ENCODE results near the gene IFNGR2. TPM values are rescaled to one million over a fixed set of nuclear protein-coding genes. Genes with fewer than 3 reads are reported as not detected.

Gene IFNGR2
- total RNA-seq, 1 donor from 2014 or later = 83.5 TPM

DNA sequence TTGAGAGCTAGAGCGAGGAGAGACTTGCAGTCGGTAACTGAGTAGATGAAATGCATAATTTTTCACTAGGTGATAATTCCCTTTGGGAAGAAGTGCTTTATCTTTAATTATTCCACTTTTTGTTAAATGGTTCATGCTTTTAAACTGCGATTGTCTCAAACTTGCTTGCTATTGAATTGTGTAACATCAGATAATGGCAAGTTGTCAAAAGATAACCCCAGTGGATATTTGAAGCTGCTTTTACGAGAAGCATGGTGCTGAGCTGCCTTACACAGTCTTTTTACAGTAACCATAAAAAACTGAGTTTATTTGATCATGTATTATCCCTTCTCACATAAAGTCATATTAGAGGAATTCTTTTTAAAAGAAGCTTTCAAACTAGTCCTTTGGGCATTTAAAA lies 46.4 kb downstream of the IFNGR2 start:
- Histone ChIP-seq H3K36me3 (peaks cover 44% of the 10 kb centered on the region), H3K27ac (no peak overlapping the region), H3K4me1 (no peaks in the 10 kb centered on the region), H3K27me3 (ENCODE audit: low read depth) (no peaks in the 10 kb centered on the region), H3K9me3 (no peaks in the 10 kb centered on the region), H3K4me3 (no peak overlapping the region)
- ATAC-seq (no peak), DNase-seq (no peak)
- intact Hi-C loops (cut with DNase I) = loop anchor here (10.0 kb wide), 1 partner anchor 245 kb away; no protein-coding TSS in a partner anchor
- TF ChIP-seq, protein P1, sequence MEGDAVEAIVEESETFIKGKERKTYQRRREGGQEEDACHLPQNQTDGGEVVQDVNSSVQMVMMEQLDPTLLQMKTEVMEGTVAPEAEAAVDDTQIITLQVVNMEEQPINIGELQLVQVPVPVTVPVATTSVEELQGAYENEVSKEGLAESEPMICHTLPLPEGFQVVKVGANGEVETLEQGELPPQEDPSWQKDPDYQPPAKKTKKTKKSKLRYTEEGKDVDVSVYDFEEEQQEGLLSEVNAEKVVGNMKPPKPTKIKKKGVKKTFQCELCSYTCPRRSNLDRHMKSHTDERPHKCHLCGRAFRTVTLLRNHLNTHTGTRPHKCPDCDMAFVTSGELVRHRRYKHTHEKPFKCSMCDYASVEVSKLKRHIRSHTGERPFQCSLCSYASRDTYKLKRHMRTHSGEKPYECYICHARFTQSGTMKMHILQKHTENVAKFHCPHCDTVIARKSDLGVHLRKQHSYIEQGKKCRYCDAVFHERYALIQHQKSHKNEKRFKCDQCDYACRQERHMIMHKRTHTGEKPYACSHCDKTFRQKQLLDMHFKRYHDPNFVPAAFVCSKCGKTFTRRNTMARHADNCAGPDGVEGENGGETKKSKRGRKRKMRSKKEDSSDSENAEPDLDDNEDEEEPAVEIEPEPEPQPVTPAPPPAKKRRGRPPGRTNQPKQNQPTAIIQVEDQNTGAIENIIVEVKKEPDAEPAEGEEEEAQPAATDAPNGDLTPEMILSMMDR (IDR thresholded peaks at IDR 0.05) = no peak

DNA sequence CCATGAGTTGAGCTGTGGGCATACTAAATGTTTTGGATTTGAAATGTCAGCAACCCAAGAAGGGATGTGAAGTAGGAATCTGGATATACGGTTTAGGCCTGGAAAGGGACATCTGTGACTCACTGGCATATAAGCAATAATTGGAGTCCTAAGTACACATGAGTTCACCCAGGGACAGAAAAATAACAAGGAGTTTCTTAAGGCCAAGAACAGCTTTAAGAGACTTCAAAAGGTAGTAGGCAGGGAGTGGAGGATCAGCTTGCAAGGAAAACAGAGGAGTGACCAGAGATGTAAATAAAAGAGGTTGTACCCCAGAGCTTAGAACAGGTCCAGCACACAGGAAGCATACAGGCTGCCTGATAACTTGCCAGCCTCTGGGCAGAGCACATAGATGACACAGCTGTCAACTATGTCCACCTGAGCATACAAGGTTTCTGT lies 48.4 kb downstream of the IFNGR2 start:
- DNase-seq = no peak
- TF ChIP-seq, protein P1 (IDR thresholded peaks at IDR 0.05) = no peak
- H3K27ac ChIP-seq = no peak overlapping the region
- no peaks in the 10 kb centered on the region for H3K9me3 ChIP-seq
- intact Hi-C loops (cut with DNase I) = no loop called here
- no peak overlapping the region for H3K4me3 ChIP-seq
- no peaks in the 10 kb centered on the region for H3K27me3 ChIP-seq (ENCODE audit: low read depth)
- peak; percentile 39 to 81 for ATAC-seq
- H3K36me3 ChIP-seq = peaks cover 59% of the 10 kb centered on the region
- no peaks in the 10 kb centered on the region for H3K4me1 ChIP-seq

DNA sequence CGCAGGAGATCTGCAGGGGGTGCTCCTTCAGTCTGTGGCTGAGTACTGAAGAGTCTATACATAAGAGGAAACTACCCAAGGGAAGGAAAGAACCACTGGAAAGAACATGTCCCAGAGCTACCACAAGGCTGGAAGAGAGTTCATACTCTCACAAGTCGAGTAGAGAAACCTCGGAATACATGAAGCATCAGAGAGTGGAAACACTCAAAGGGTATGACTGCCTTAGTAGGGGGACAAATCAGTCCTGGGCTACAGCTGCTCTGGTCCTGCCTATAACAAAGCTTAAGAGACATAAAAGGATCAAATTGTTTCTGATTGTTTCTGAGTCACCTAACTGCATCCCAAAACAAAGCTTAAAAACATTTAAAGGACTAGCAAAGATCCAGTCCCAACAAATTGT lies 49.1 kb downstream of the IFNGR2 start:
- ATAC-seq (no peak), DNase-seq (no peak)
- intact Hi-C loops (cut with DNase I) = no loop called here
- Histone ChIP-seq H3K27me3 (ENCODE audit: low read depth) (no peaks in the 10 kb centered on the region), H3K9me3 (no peaks in the 10 kb centered on the region), H3K4me3 (no peak overlapping the region), H3K27ac (no peak overlapping the region), H3K36me3 (peaks cover 59% of the 10 kb centered on the region), H3K4me1 (no peaks in the 10 kb centered on the region)
- TF ChIP-seq, protein P1 (IDR thresholded peaks at IDR 0.05) = no peak

DNA sequence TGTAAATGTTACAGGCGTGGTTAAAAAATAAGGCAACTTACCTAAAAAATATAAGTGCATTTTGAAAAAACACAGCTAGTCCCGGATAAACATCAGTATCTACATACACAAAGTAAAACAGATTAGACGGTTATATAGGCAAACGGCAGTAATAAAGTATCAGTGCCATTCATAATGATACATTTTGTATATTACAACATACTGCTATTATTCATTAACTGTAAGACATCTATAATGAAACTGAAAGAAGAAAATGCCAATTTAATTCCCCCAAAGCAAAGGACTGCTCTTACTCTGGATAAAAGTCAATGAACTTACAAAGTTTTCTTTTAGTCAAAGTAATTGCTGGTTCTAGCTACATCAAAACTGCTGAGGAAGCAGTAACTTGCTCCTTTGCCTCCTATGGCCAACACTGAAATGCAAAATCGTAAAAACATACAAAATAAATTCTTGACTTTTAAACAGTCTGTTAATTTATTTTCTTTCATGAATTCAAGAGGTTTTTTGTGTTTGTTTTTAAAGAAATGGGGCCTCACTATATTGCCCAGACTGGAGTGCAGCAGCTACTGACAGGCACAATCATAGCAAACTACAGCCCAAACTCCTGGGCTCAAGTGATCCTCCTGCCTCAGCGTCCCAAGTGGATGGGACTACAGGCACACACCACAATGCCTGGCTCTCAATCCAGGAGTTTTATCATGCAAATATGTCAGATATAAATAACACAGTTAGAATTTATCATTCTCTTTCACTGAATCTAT lies 52.7 kb downstream of the IFNGR2 start:
- no peaks in the 10 kb centered on the region for H3K27me3 ChIP-seq (ENCODE audit: low read depth)
- no peak for DNase-seq
- H3K4me1 ChIP-seq = no peaks in the 10 kb centered on the region
- no peaks in the 10 kb centered on the region for H3K9me3 ChIP-seq
- ATAC-seq = no peak
- H3K4me3 ChIP-seq = no peak overlapping the region
- TF ChIP-seq, protein P1 (IDR thresholded peaks at IDR 0.05) = no peak
- H3K27ac ChIP-seq = no peak overlapping the region
- peaks cover 79% of the 10 kb centered on the region for H3K36me3 ChIP-seq
- intact Hi-C loops (cut with DNase I) = no loop called here

DNA sequence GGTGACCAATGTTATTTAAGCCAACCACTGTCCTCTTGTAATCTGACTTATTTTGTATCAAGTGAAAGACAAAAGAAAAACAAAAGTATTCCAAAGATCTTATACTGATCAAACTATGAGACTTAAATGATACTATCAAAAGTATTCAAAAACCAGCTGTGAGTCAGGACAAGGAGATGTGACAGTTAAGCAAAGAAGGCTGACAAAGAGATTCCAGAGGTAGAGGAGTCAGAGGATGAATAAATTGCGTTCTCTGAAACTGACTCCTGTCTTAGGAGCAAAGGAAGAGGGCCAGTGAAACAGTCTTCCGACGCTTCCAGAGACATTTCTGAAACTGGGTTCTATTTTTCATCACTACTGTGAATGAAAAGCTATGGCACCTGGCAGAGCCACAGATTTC lies 55.6 kb downstream of the IFNGR2 start:
- DNase-seq = no peak
- no peaks in the 10 kb centered on the region for H3K4me1 ChIP-seq
- intact Hi-C loops (cut with DNase I) = no loop called here
- peaks cover 90% of the 10 kb centered on the region for H3K36me3 ChIP-seq
- H3K27me3 ChIP-seq (ENCODE audit: low read depth) = no peaks in the 10 kb centered on the region
- ATAC-seq = no peak
- TF ChIP-seq, protein P1 (IDR thresholded peaks at IDR 0.05) = no peak
- no peak overlapping the region for H3K4me3 ChIP-seq
- H3K9me3 ChIP-seq = no peaks in the 10 kb centered on the region
- no peak overlapping the region for H3K27ac ChIP-seq

Measured in lower lobe of right lung (tissue), 2 donors.